HG02678 (cell line): ENCODE results near the gene CACNA1A.
A peak's percentile ranks its signal among the peaks of the same experiment; 100 is the strongest.
"Not testable (repeated sequence)": the region's sequence is repeated elsewhere in the genome, so short reads cannot be mapped to it uniquely, and the experiment has no call there.

Experiments used
- ATAC-seq: cut with Tn5 transposase; IDR thresholded peaks from one replicate; pipeline ENCODE4 v1.9.1; 2021; ENCODE audit warnings: mild to moderate bottlenecking, moderate library complexity; ENCODE audit not compliant: unreplicated experiment

CACNA1A gene

GRCh38 chr19:13282486-13283065, 223.7 kb downstream of the CACNA1A start:
- no peak for ATAC-seq

- ATAC-seq: no peak
These were observed 224.6 kb downstream of the CACNA1A start for GRCh38 chr19:13281567-13282291.

GRCh38 chr19:13277104-13277809, 229.0 kb downstream of the CACNA1A start:
- no peak for ATAC-seq

- ATAC-seq: no peak
These were observed 231.1 kb downstream of the CACNA1A start for GRCh38 chr19:13275016-13275722.

GRCh38 chr19:13270514-13271105, 235.7 kb downstream of the CACNA1A start:
- no peak for ATAC-seq

- ATAC-seq: no peak
These were observed 236.9 kb downstream of the CACNA1A start for GRCh38 chr19:13269348-13269747.

- no peak for ATAC-seq
These were observed 238.4 kb downstream of the CACNA1A start for GRCh38 chr19:13267889-13268288.

- ATAC-seq: no peak
These were observed 239.1 kb downstream of the CACNA1A start for GRCh38 chr19:13267131-13267530.

- no peak for ATAC-seq
These were observed 243.8 kb downstream of the CACNA1A start for GRCh38 chr19:13262450-13262849.

- peak; percentile 62 for ATAC-seq
These were observed 245.2 kb downstream of the CACNA1A start for GRCh38 chr19:13260883-13261653.

- ATAC-seq: no peak
These were observed 249.4 kb downstream of the CACNA1A start for GRCh38 chr19:13256918-13257317.

GRCh38 chr19:13256398-13256797, 249.9 kb downstream of the CACNA1A start:
- not testable (repeated sequence) for ATAC-seq

- no peak for ATAC-seq
These were observed 250.6 kb downstream of the CACNA1A start for GRCh38 chr19:13255719-13256059.

- no peak for ATAC-seq
These were observed 251.1 kb downstream of the CACNA1A start for GRCh38 chr19:13255041-13255718.

- no peak for ATAC-seq
These were observed 253.5 kb downstream of the CACNA1A start for GRCh38 chr19:13252569-13253335.

- ATAC-seq: no peak
These were observed 261.4 kb downstream of the CACNA1A start for GRCh38 chr19:13244920-13245319.

- no peak for ATAC-seq
These were observed 264.8 kb downstream of the CACNA1A start for GRCh38 chr19:13241231-13242104.
